Lower leg skin (tissue), 3 donors: ENCODE results near the gene CNTFR.

Source experiments
- POLR2A ChIP-seq, 2 donors: fragments of 450-650 bp; IDR thresholded peaks; one replicate each; pipeline ENCODE4 v1.6.1; 2016 to 2017; ENCODE audit warnings: antibody characterized with exemption in 2 of 2, mild to moderate bottlenecking in 1 of 2, moderate library complexity in 1 of 2
- TF ChIP-seq, protein P1 (sequence below), 3 donors: fragments of 450-650 bp; IDR thresholded peaks; one replicate each; pipeline ENCODE4 v1.5.1; 2016; ENCODE audit warnings: antibody characterized with exemption in 3 of 3, mild to moderate bottlenecking in 3 of 3, moderate library complexity in 2 of 3

DNA sequence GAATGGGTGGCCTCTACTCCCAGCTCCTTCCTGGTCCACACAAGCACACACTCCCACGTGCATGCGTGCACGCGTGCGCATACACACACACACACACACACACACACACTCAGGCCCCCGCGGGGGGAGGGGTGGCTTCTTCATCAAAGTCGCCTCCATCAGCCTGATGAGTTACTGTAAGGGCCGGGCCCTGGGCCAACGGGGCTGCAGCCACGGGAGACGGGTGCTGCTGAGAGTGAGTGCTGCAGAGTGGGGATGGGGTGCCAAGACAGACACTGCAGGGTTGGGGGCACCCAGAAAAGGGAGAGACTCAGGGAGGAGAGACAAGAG, 18.1 kb downstream of the CNTFR start:
- no peak for TF ChIP-seq POLR2A (IDR thresholded peaks at IDR 0.05)
- TF ChIP-seq, protein P1, sequence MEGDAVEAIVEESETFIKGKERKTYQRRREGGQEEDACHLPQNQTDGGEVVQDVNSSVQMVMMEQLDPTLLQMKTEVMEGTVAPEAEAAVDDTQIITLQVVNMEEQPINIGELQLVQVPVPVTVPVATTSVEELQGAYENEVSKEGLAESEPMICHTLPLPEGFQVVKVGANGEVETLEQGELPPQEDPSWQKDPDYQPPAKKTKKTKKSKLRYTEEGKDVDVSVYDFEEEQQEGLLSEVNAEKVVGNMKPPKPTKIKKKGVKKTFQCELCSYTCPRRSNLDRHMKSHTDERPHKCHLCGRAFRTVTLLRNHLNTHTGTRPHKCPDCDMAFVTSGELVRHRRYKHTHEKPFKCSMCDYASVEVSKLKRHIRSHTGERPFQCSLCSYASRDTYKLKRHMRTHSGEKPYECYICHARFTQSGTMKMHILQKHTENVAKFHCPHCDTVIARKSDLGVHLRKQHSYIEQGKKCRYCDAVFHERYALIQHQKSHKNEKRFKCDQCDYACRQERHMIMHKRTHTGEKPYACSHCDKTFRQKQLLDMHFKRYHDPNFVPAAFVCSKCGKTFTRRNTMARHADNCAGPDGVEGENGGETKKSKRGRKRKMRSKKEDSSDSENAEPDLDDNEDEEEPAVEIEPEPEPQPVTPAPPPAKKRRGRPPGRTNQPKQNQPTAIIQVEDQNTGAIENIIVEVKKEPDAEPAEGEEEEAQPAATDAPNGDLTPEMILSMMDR (IDR thresholded peaks at IDR 0.05) = no peak
